IMR-90 (cell line): ENCODE data around the gene GRM8. TPM values are rescaled to one million over a fixed set of nuclear protein-coding genes. Genes with fewer than 3 reads are reported as not detected.

Experiments used
- ATAC-seq: fragments of 200-7000 bp; cut with Tn5 transposase; 2 replicates; pipeline ENCODE4 v1.9.1; 2020; ENCODE audit warnings: low read depth, mild to moderate bottlenecking, moderate library complexity
- BruUV-seq: library from RNA; stranded (reverse); fragments of 400-500 nt; replicated peaks from 2 replicates; lab custom pipeline; 2021; lab: Mats Ljungman, UMichigan
- CTCF ChIA-PET: fragments of 300-600 bp; formaldehyde crosslinking; extraction: SDS; loops from one replicate; lab custom pipeline; 2021; ENCODE audit warnings: antibody characterized with exemption; lab: Yijun Ruan, JAX
- POLR2A ChIA-PET: fragments of 300-600 bp; sonication (Branson Sonifier 250); formaldehyde crosslinking; loops from one replicate; lab custom pipeline; 2022; ENCODE audit warnings: antibody characterized with exemption; ENCODE audit not compliant: unreplicated experiment; lab: Charles Lee
- DNase-seq: peaks from one replicate; pipeline ENCODE4 v3.0.0; 2013
- H2AFZ ChIP-seq: replicated peaks from 2 replicates; pipeline ENCODE3; 2013; ENCODE audit warnings: low read length, mild to moderate bottlenecking; ENCODE audit not compliant: poor library complexity
- H2AK5ac ChIP-seq: 2 replicates; pipeline ENCODE4 v1.6.1; 2013; ENCODE audit warnings: low read depth, low read length, inconsistent platforms
- H2AK9ac ChIP-seq: replicated peaks from 2 replicates; pipeline ENCODE3; 2013; ENCODE audit warnings: mild to moderate bottlenecking, low read depth, low read length, moderate library complexity; ENCODE audit not compliant: poor library complexity
- H2BK120ac ChIP-seq: 2 replicates; pipeline ENCODE4 v1.6.1; 2013; ENCODE audit warnings: low read depth, low read length, inconsistent platforms
- H2BK15ac ChIP-seq: 3 replicates; pipeline ENCODE4 v1.6.1; 2013; ENCODE audit warnings: low read depth, low read length, inconsistent platforms
- H2BK20ac ChIP-seq: 2 replicates; pipeline ENCODE4 v1.6.1; 2013; ENCODE audit warnings: low read depth, mild to moderate bottlenecking, inconsistent platforms, low read length, moderate library complexity
- H2BK5ac ChIP-seq: 2 replicates; pipeline ENCODE4 v1.6.1; 2013; ENCODE audit warnings: mild to moderate bottlenecking, low read depth, low read length, inconsistent platforms; ENCODE audit not compliant: poor library complexity, severe bottlenecking
- H3K14ac ChIP-seq: replicated peaks from 2 replicates; pipeline ENCODE4 v1.6.1; 2013; ENCODE audit warnings: low read depth, low read length, inconsistent platforms
- H3K18ac ChIP-seq: 2 replicates; pipeline ENCODE4 v1.6.1; 2013; ENCODE audit warnings: low read depth, low read length, control low read depth
- H3K23ac ChIP-seq: 2 replicates; pipeline ENCODE4 v1.6.1; 2013; ENCODE audit warnings: low read depth, low read length, inconsistent platforms
- H3K27ac ChIP-seq: 2 replicates; pipeline ENCODE4 v1.5.1; 2013; ENCODE audit warnings: mild to moderate bottlenecking, control low read depth, low read length; ENCODE audit not compliant: insufficient read depth
- H3K27me3 ChIP-seq: 2 replicates; pipeline ENCODE4 v1.6.1; 2013; ENCODE audit warnings: low read length; ENCODE audit not compliant: control insufficient read depth, insufficient read depth
- H3K36me3 ChIP-seq: 2 replicates; pipeline ENCODE4 v1.6.1; 2013; ENCODE audit warnings: low read length, mixed read lengths; ENCODE audit not compliant: control insufficient read depth, insufficient read depth
- H3K4ac ChIP-seq: 2 replicates; pipeline ENCODE4 v1.6.1; 2013; ENCODE audit warnings: low read depth, low read length, inconsistent platforms
- H3K4me1 ChIP-seq: 2 replicates; pipeline ENCODE4 v1.6.1; 2013; ENCODE audit warnings: low read length, mixed read lengths; ENCODE audit not compliant: control insufficient read depth, insufficient read depth
- H3K4me2 ChIP-seq: 2 replicates; pipeline ENCODE4 v1.6.1; 2013; ENCODE audit warnings: low read depth, mild to moderate bottlenecking, control low read depth, low read length, moderate library complexity
- H3K4me3 ChIP-seq: 2 replicates; pipeline ENCODE4 v1.5.1; 2013; ENCODE audit warnings: low read depth, mild to moderate bottlenecking, control low read depth, low read length, moderate library complexity; ENCODE audit not compliant: insufficient read depth
- H3K56ac ChIP-seq: 2 replicates; pipeline ENCODE4 v1.6.1; 2013; ENCODE audit warnings: low read length, inconsistent platforms; ENCODE audit not compliant: insufficient read depth; ENCODE audit errors: extremely low read depth
- H3K79me1 ChIP-seq, 2 experiments: 2 replicates each; pipeline ENCODE4 v1.6.1; 2013; ENCODE audit warnings: low read length in 2 of 2, inconsistent platforms in 1 of 2, low read depth in 1 of 2
- H3K9ac ChIP-seq: 2 replicates; pipeline ENCODE4 v1.6.1; 2013; ENCODE audit warnings: low read depth, low read length, control low read depth
- H3K9me1 ChIP-seq: 2 replicates; pipeline ENCODE4 v1.6.1; 2013; ENCODE audit warnings: low read length, inconsistent platforms; ENCODE audit not compliant: insufficient read depth
- H3K9me3 ChIP-seq: 2 replicates; pipeline ENCODE4 v1.6.1; 2013; ENCODE audit warnings: low read length; ENCODE audit not compliant: control insufficient read depth, insufficient read depth
- H4K20me1 ChIP-seq: 2 replicates; pipeline ENCODE4 v1.6.1; 2013; ENCODE audit warnings: low read length, inconsistent platforms; ENCODE audit not compliant: insufficient read depth
- H4K5ac ChIP-seq: 2 replicates; pipeline ENCODE4 v1.6.1; 2013; ENCODE audit warnings: mild to moderate bottlenecking, low read depth, low read length, control low read depth
- H4K8ac ChIP-seq, 2 experiments: 2 replicates each; pipeline ENCODE4 v1.6.1; 2013; ENCODE audit warnings: low read depth in 2 of 2, low read length in 2 of 2, control low read depth in 1 of 2, inconsistent platforms in 1 of 2
- H4K91ac ChIP-seq: 2 replicates; pipeline ENCODE4 v1.6.1; 2013; ENCODE audit warnings: low read depth, low read length, inconsistent platforms; ENCODE audit not compliant: insufficient read depth
- CEBPB ChIP-seq: IDR thresholded peaks from 2 replicates; pipeline ENCODE4 v1.6.1; 2012; ENCODE audit warnings: low read depth, low read length, improper control_type of control experiment
- FOS ChIP-seq: fragments of 150-350 bp; IDR thresholded peaks from 2 replicates; pipeline ENCODE4 v1.6.1; 2016; ENCODE audit warnings: low read depth, low read length
- NFE2L2 ChIP-seq: fragments of 150-350 bp; IDR thresholded peaks from 2 replicates; pipeline ENCODE4 v1.6.1; 2016; ENCODE audit warnings: low read depth, mild to moderate bottlenecking, low read length
- RAD21 ChIP-seq: IDR thresholded peaks from 2 replicates; pipeline ENCODE4 v1.6.1; 2012; ENCODE audit warnings: low read length, improper control_type of control experiment
- RCOR1 ChIP-seq: IDR thresholded peaks from 2 replicates; pipeline ENCODE4 v1.6.1; 2012; ENCODE audit warnings: mild to moderate bottlenecking, low read length, improper control_type of control experiment; ENCODE audit not compliant: insufficient replicate concordance
- SMC3 ChIP-seq: fragments of 150-350 bp; IDR thresholded peaks from 2 replicates; pipeline ENCODE4 v1.6.1; 2016; ENCODE audit warnings: low read depth, mild to moderate bottlenecking, antibody characterized with exemption, low read length, moderate library complexity
- WGBS, 2 experiments: methylation state at CpG; one replicate each; pipeline versions ENCODE4 v1.1.5 to v1.1.7; 2013; ENCODE audit warnings: missing lambda C conversion rate in 2 of 2; ENCODE audit not compliant: insufficient read length in 1 of 2; ENCODE audit errors: extremely low coverage in 2 of 2; 5-methylcytosine and 5-hydroxymethylcytosine counted together
- dilution Hi-C: fragments of 300-500 bp; cut with HindIII; formaldehyde crosslinking; loops from one replicate; pipeline ENCODE4 v1.14.3; 2018; ENCODE audit warnings: low sequenced_read_pairs; ENCODE audit not compliant: unreplicated experiment
- in situ Hi-C: fragments of 300-500 bp; cut with MboI; formaldehyde crosslinking; loops from 3 replicates; pipeline ENCODE4 v1.14.3; 2019; ENCODE audit warnings: low sequenced_read_pairs, inconsistent platforms, mixed read lengths
- intact Hi-C: fragments of 100-400 bp; cut with micrococcal nuclease; formaldehyde crosslinking; loops from 2 replicates; pipeline ENCODE4 v1.10.0; 2022
- polyA plus RNA-seq, 3 experiments: library from polyadenylated mRNA; depleted of rRNA; stranded (reverse); fragments of >200 nt; gene quantifications; 2 replicates each; pipeline ENCODE4 v1.2.3, GENCODE V29; 2012; ENCODE audit warnings: low replicate concordance in 1 of 3
- total RNA-seq: library from RNA; depleted of rRNA; stranded (reverse); fragments of >200 nt; gene quantifications from 2 replicates; pipeline ENCODE4 v1.2.3, GENCODE V29; 2012

The GRM8 gene
- total and polyA plus RNA-seq, 2 of the 4 experiments (the other 2 are of a cell fraction): not detected

GRCh38 chr7:126659124-126659523, 593.6 kb downstream of the GRM8 start:
- H2AK9ac ChIP-seq: no peak overlapping the region
- DNase-seq: no peak
- H2AK5ac ChIP-seq: no peak overlapping the region
- H2BK15ac ChIP-seq: no peak overlapping the region
- intact Hi-C loops (no loop called here), dilution Hi-C loops (no loop called here), in situ Hi-C loops (no loop called here)
- POLR2A ChIA-PET: no interaction called here
- H4K20me1 ChIP-seq: no peaks in the 10 kb centered on the region
- BruUV-seq: no TSS peak
- no peak overlapping the region for H3K4me3 ChIP-seq
- no peak overlapping the region for H3K4ac ChIP-seq
- no peak for ATAC-seq
- H2AFZ ChIP-seq: no peak overlapping the region
- CTCF ChIA-PET: no interaction called here
- no peak overlapping the region for H2BK5ac ChIP-seq
- no peak overlapping the region for H3K27ac ChIP-seq
- no peak overlapping the region for H3K4me2 ChIP-seq
- no peaks in the 10 kb centered on the region for H3K9me1 ChIP-seq
- no peaks in the 10 kb centered on the region for H3K79me1 ChIP-seq
- H3K36me3 ChIP-seq: no peaks in the 10 kb centered on the region
- WGBS, 2 experiments: no CpG with 5 or more reads among the region's 3 CpGs
- no peak overlapping the region for H3K23ac ChIP-seq
- H2BK120ac ChIP-seq: no peak overlapping the region
- H3K9me3 ChIP-seq: peaks cover 6% of the 10 kb centered on the region
- no peak overlapping the region for H4K91ac ChIP-seq
- H3K9ac ChIP-seq: no peak overlapping the region
- no peak overlapping the region for H3K18ac ChIP-seq
- H2BK20ac ChIP-seq: no peak overlapping the region
- TF ChIP-seq SMC3 (no peak), CEBPB (no peak), RCOR1 (no peak), FOS (no peak), NFE2L2 (no peak), RAD21 (no peak)
- H3K14ac ChIP-seq: no peak overlapping the region
- no peaks in the 10 kb centered on the region for H3K4me1 ChIP-seq
- no peak overlapping the region for H4K8ac ChIP-seq
- no peak overlapping the region for H4K5ac ChIP-seq
- no peaks in the 10 kb centered on the region for H3K27me3 ChIP-seq
- no peak overlapping the region for H3K56ac ChIP-seq
